Measurements from ENCODE around the gene DNAH11. TPM values are rescaled to one million over a fixed set of nuclear protein-coding genes. Genes with fewer than 3 reads are reported as not detected.
"Not testable (repeated sequence)": the region's sequence is repeated elsewhere in the genome, so short reads cannot be mapped to it uniquely, and the experiment has no call there.

DNAH11 gene
- total RNA-seq, 3 donors from 2014 or later: 0.32 to 2.2 (median 0.33) TPM

GRCh38 chr7:21722371-21722770 is 179.5 kb downstream of the DNAH11 start:
- no peak overlapping the region for H3K4me3 ChIP-seq
- H3K27ac ChIP-seq: no peak overlapping the region
- H3K9me3 ChIP-seq: no peaks in the 10 kb centered on the region
- intact Hi-C loops (cut with DNase I; ENCODE audit: low total_unique reads): no loop called here
- H3K36me3 ChIP-seq: no peaks in the 10 kb centered on the region
- no peak for TF ChIP-seq POLR2AphosphoS5 (IDR thresholded peaks at IDR 0.05)
- TF ChIP-seq POLR2A (IDR thresholded peaks at IDR 0.05): no peak
- TF ChIP-seq CTCF (IDR thresholded peaks at IDR 0.05): no peak
- DNase-seq (ENCODE audit: low spot score in 2 of 2): no peak
- no peaks in the 10 kb centered on the region for H3K4me1 ChIP-seq
- no peaks in the 10 kb centered on the region for H3K27me3 ChIP-seq

- Histone ChIP-seq H3K27ac (no peak overlapping the region), H3K36me3 (no peaks in the 10 kb centered on the region), H3K9me3 (no peaks in the 10 kb centered on the region), H3K4me3 (no peak overlapping the region), H3K4me1 (no peaks in the 10 kb centered on the region), H3K27me3 (no peaks in the 10 kb centered on the region)
- intact Hi-C loops (cut with DNase I; ENCODE audit: low total_unique reads): no loop called here
- DNase-seq (ENCODE audit: low spot score in 2 of 2): no peak
- no peak for TF ChIP-seq CTCF (IDR thresholded peaks at IDR 0.05)
- no peak for TF ChIP-seq POLR2A (IDR thresholded peaks at IDR 0.05)
- no peak for TF ChIP-seq POLR2AphosphoS5 (IDR thresholded peaks at IDR 0.05)
These were observed 181.7 kb downstream of the DNAH11 start for GRCh38 chr7:21724562-21724961.

- intact Hi-C loops (cut with DNase I; ENCODE audit: low total_unique reads): no loop called here
- Histone ChIP-seq H3K9me3 (no peaks in the 10 kb centered on the region), H3K36me3 (no peaks in the 10 kb centered on the region), H3K27ac (no peak overlapping the region), H3K27me3 (no peaks in the 10 kb centered on the region), H3K4me1 (no peaks in the 10 kb centered on the region), H3K4me3 (no peak overlapping the region)
- no peak for DNase-seq (ENCODE audit: low spot score in 2 of 2)
- TF ChIP-seq CTCF (IDR thresholded peaks at IDR 0.05) (no peak), POLR2A (IDR thresholded peaks at IDR 0.05) (no peak), POLR2AphosphoS5 (IDR thresholded peaks at IDR 0.05) (no peak)
These were observed 187.6 kb downstream of the DNAH11 start for GRCh38 chr7:21730399-21730798.

- Histone ChIP-seq H3K36me3 (no peaks in the 10 kb centered on the region), H3K4me3 (no peak overlapping the region), H3K27me3 (no peaks in the 10 kb centered on the region), H3K27ac (no peak overlapping the region), H3K9me3 (no peaks in the 10 kb centered on the region), H3K4me1 (no peaks in the 10 kb centered on the region)
- no peak for DNase-seq (ENCODE audit: low spot score in 2 of 2)
- no peak for TF ChIP-seq POLR2AphosphoS5 (IDR thresholded peaks at IDR 0.05)
- TF ChIP-seq CTCF (IDR thresholded peaks at IDR 0.05): no peak
- TF ChIP-seq POLR2A (IDR thresholded peaks at IDR 0.05): no peak
- intact Hi-C loops (cut with DNase I; ENCODE audit: low total_unique reads): no loop called here
These were observed 189.1 kb downstream of the DNAH11 start for GRCh38 chr7:21731977-21732376.

- H3K4me3 ChIP-seq; H3K4me1 ChIP-seq; H3K27me3 ChIP-seq; H3K36me3 ChIP-seq; H3K27ac ChIP-seq; DNase-seq (ENCODE audit: low spot score in 2 of 2); H3K9me3 ChIP-seq; intact Hi-C loops (cut with DNase I; ENCODE audit: low total_unique reads): not testable (repeated sequence)
These were observed 190.1 kb downstream of the DNAH11 start for GRCh38 chr7:21732956-21733355.

- DNase-seq (ENCODE audit: low spot score in 2 of 2): no peak
- no peak for TF ChIP-seq POLR2A (IDR thresholded peaks at IDR 0.05)
- TF ChIP-seq POLR2AphosphoS5 (IDR thresholded peaks at IDR 0.05): no peak
- TF ChIP-seq CTCF (IDR thresholded peaks at IDR 0.05): no peak
- no peaks in the 10 kb centered on the region for H3K9me3 ChIP-seq
- no peaks in the 10 kb centered on the region for H3K36me3 ChIP-seq
- H3K4me1 ChIP-seq: no peaks in the 10 kb centered on the region
- no peak overlapping the region for H3K27ac ChIP-seq
- no peak overlapping the region for H3K4me3 ChIP-seq
- intact Hi-C loops (cut with DNase I; ENCODE audit: low total_unique reads): no loop called here
- H3K27me3 ChIP-seq: no peaks in the 10 kb centered on the region
These were observed 191.0 kb downstream of the DNAH11 start for GRCh38 chr7:21733837-21734236.
